ENCODE results near the gene AGR2.

Gene AGR2

DNA sequence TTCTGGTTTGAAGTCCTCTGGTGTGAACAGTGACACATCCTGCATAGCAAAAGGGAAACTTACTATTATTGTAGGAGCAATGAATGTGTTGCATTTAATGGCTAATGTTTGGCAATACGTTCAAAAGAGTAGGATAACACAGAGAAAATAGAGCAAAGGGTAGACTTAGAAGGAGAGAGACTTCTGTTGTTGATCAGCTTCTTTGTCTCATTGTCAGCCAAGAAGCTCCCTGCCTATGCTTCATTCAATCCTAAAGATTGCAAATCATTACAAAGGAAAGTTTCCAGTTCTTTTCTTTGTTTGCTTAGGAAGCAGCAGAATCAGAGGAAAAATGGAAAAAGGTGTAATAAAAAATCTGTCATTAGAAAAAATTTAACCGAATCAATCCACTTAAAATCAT is 59.2 kb downstream of the AGR2 start:
- CTCF ChIA-PET: interaction anchor here (1.3 kb wide), 1 partner anchor 36 kb away, joined by 4 read pairs; no protein-coding TSS in a partner anchor
- TF ChIP-seq, protein P1, sequence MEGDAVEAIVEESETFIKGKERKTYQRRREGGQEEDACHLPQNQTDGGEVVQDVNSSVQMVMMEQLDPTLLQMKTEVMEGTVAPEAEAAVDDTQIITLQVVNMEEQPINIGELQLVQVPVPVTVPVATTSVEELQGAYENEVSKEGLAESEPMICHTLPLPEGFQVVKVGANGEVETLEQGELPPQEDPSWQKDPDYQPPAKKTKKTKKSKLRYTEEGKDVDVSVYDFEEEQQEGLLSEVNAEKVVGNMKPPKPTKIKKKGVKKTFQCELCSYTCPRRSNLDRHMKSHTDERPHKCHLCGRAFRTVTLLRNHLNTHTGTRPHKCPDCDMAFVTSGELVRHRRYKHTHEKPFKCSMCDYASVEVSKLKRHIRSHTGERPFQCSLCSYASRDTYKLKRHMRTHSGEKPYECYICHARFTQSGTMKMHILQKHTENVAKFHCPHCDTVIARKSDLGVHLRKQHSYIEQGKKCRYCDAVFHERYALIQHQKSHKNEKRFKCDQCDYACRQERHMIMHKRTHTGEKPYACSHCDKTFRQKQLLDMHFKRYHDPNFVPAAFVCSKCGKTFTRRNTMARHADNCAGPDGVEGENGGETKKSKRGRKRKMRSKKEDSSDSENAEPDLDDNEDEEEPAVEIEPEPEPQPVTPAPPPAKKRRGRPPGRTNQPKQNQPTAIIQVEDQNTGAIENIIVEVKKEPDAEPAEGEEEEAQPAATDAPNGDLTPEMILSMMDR (IDR thresholded peaks at IDR 0.05; ENCODE audit: insufficient read depth, low read length, missing control alignments): no peak

DNA sequence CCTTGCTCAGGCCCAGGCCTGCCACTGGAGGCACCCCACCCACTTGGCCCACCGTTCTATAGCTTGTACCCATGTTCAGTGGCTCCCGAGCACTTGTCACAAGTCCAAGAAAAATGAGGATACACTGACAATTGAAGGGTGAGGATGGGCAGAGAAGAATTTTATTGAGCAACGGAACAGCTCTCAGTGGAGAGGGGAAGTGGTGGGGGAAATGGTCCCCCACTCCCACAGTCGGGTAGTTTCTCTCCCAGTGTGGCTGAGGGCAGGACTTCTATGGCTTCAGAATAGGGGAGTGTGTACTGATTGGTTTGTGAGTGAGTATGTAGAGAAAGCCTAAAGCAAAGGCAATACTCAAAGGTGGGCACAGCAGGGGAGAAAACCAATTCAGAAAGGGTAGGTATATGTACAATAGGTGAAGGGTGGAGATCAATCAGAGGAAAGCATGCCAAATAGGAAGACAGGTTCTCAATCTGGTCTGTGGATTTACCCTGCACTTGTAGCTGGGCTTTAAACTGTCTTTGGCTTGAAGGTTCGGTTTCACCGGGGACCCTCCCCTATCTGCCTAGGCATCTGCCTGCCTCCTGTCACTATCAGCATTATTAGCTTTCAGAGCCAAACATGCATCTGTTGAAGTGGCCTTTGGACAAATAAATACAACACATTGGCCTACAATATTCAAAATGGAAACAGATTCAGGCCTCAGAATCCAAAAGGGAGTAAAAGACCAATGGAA is 60.1 kb downstream of the AGR2 start:
- CTCF ChIA-PET: interaction anchor here (1.1 to 1.2 kb wide), 2 partner anchors 10 to 77 kb away, joined by 3 read pairs; no protein-coding TSS in a partner anchor
- no peak overlapping the region for H3K4me3 ChIP-seq (ENCODE audit: low read depth, low read length)
- DNase-seq (ENCODE audit: low read depth, low spot score): no peak
- POLR2A ChIA-PET: no interaction called here
- TF ChIP-seq, protein P1 (IDR thresholded peaks at IDR 0.05; ENCODE audit: insufficient read depth, low read length, missing control alignments): no peak

More for the DNA sequence above, 59.2 kb downstream of the AGR2 start:
- no peak for DNase-seq (ENCODE audit: low read depth, low spot score)
- POLR2A ChIA-PET: no interaction called here
- H3K4me3 ChIP-seq (ENCODE audit: low read depth, low read length): no peak overlapping the region

DNA sequence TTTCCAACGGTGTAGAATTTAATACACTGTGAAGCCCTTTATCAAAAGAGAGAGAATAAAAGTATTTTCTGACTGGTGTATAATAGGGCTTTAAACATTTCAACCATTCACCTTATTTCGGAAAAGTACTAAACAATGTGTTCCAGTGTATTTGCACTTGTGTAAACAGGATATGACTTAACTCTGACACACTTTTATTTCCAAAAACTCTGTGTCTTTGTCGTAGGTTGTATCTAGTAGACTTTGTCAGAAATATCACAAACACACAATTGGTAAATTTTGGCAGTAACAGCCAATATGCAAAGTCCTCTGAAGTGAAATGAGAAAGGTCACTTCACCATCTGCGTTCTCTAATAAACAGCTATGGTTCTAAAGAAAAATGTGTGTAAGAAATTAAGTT is 61.6 kb downstream of the AGR2 start:
- CTCF ChIA-PET: interaction anchor here (1.0 to 1.4 kb wide), 4 partner anchors 8 to 175 kb away, joined by 3 to 4 read pairs (median 3); no protein-coding TSS in a partner anchor
- H3K4me3 ChIP-seq (ENCODE audit: low read depth, low read length): no peak overlapping the region
- TF ChIP-seq, protein P1 (IDR thresholded peaks at IDR 0.05; ENCODE audit: insufficient read depth, low read length, missing control alignments): no peak
- no peak for DNase-seq (ENCODE audit: low read depth, low spot score)
- POLR2A ChIA-PET: no interaction called here

DNA sequence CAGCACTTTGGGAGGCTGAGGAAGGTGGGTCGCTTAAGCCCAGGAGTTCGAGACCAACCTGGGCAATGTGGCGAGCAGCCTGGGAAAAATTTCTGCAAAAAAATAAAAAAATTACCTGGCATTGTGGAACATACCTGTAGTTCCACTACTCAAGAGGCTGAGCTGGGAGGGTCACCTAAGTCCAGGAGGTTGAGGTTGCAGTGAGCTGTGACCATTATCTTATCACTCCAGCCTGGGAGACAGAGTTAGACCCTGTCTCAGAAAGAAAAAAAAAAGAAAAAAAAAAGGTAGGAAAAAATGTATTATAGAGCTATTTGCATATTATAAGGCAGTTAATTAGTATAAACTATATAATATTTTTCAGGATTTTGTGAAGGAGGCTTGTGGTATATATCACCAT is 62.3 kb downstream of the AGR2 start:
- DNase-seq (ENCODE audit: low read depth, low spot score): no peak
- POLR2A ChIA-PET: no interaction called here
- H3K4me3 ChIP-seq (ENCODE audit: low read depth, low read length): no peak overlapping the region
- TF ChIP-seq, protein P1 (IDR thresholded peaks at IDR 0.05; ENCODE audit: insufficient read depth, low read length, missing control alignments): no peak
- CTCF ChIA-PET: interaction anchor here (1.0 to 1.5 kb wide), 3 partner anchors 9 to 59 kb away, joined by 3 to 4 read pairs (median 4); no protein-coding TSS in a partner anchor

Data from AG04449 (cell line).